ENCODE results near the gene CNDP2. TPM values are rescaled to one million over a fixed set of nuclear protein-coding genes. Genes with fewer than 3 reads are reported as not detected.

The CNDP2 gene
- total RNA-seq, 1 experiment from 2014 or later: 161 TPM

DNA sequence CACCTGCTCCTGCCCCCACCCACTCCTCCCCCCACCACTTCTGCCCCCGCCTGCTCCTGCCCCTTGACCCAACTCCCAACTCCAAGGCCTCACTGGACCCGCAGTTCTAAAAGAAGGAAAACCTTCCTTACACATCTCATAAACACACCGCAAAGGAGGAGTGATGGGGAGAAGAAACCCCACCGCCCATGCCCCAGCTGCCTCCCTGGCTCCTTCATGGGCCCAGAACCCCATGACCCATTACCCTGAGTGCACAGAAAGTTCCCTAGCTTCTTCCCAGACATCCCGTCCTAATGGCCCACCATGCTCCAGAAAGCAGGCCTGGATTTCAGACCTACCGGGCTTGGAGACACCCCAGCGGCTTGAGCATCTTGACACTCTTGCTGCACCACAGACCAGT lies 17.8 kb upstream of the CNDP2 start:
- ChIA-PET POLR2A (ENCODE audit: unreplicated experiment) (no interaction called here), CTCF (no interaction called here)
- TF ChIP-seq EZH2 (IDR thresholded peaks at IDR 0.05; ENCODE audit: low read depth): no peak
- TF ChIP-seq, protein P1, sequence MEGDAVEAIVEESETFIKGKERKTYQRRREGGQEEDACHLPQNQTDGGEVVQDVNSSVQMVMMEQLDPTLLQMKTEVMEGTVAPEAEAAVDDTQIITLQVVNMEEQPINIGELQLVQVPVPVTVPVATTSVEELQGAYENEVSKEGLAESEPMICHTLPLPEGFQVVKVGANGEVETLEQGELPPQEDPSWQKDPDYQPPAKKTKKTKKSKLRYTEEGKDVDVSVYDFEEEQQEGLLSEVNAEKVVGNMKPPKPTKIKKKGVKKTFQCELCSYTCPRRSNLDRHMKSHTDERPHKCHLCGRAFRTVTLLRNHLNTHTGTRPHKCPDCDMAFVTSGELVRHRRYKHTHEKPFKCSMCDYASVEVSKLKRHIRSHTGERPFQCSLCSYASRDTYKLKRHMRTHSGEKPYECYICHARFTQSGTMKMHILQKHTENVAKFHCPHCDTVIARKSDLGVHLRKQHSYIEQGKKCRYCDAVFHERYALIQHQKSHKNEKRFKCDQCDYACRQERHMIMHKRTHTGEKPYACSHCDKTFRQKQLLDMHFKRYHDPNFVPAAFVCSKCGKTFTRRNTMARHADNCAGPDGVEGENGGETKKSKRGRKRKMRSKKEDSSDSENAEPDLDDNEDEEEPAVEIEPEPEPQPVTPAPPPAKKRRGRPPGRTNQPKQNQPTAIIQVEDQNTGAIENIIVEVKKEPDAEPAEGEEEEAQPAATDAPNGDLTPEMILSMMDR (conservative IDR thresholded peaks at IDR 0.05): no peak
- DNase-seq: no peak
- intact Hi-C loops (cut with micrococcal nuclease; ENCODE audit: unreplicated experiment): no loop called here
- Histone ChIP-seq H4K20me1 (ENCODE audit: insufficient read depth) (no peaks in the 10 kb centered on the region), H3K79me2 (ENCODE audit: low read depth) (no peaks in the 10 kb centered on the region), H3K9me2 (ENCODE audit: insufficient read depth) (no peaks in the 10 kb centered on the region), H3K4me1 (replicated peaks; ENCODE audit: insufficient read depth) (no peaks in the 10 kb centered on the region), H3K4me2 (no peak overlapping the region), H3K4me3 (no peak overlapping the region), H2AFZ (no peak overlapping the region), H3F3A (ENCODE audit: insufficient read depth, low read depth) (no peaks in the 10 kb centered on the region), H3K27me3 (ENCODE audit: insufficient read depth, low read depth) (peaks cover 61% of the 10 kb centered on the region), H3K27ac (no peak overlapping the region), H3K36me3 (ENCODE audit: low read depth) (no peaks in the 10 kb centered on the region), H3K9me3 (ENCODE audit: insufficient read depth, low read depth) (no peaks in the 10 kb centered on the region; the same call in 1 of the 2 replicates)
- BruUV-seq (replicated peaks): no TSS peak

- H3K9me2 ChIP-seq (ENCODE audit: insufficient read depth): no peaks in the 10 kb centered on the region
- no peak overlapping the region for H3K4me3 ChIP-seq
- no peak overlapping the region for H3K4me2 ChIP-seq
- H3F3A ChIP-seq (ENCODE audit: insufficient read depth, low read depth): no peaks in the 10 kb centered on the region
- TF ChIP-seq, protein P1 (conservative IDR thresholded peaks at IDR 0.05): no peak
- TF ChIP-seq EZH2 (IDR thresholded peaks at IDR 0.05; ENCODE audit: low read depth): no peak
- no peak overlapping the region for H3K27ac ChIP-seq
- no peaks in the 10 kb centered on the region for H4K20me1 ChIP-seq (ENCODE audit: insufficient read depth)
- no peaks in the 10 kb centered on the region for H3K4me1 ChIP-seq (replicated peaks; ENCODE audit: insufficient read depth)
- intact Hi-C loops (cut with micrococcal nuclease; ENCODE audit: unreplicated experiment): no loop called here
- ChIA-PET CTCF (no interaction called here), POLR2A (ENCODE audit: unreplicated experiment) (no interaction called here)
- no peak overlapping the region for H2AFZ ChIP-seq
- H3K9me3 ChIP-seq (ENCODE audit: insufficient read depth, low read depth): no peaks in the 10 kb centered on the region; the same call in 1 of the 2 replicates
- H3K79me2 ChIP-seq (ENCODE audit: low read depth): no peaks in the 10 kb centered on the region
- no peak for DNase-seq
- no TSS peak for BruUV-seq (replicated peaks)
- H3K36me3 ChIP-seq (ENCODE audit: low read depth): no peaks in the 10 kb centered on the region
- H3K27me3 ChIP-seq (ENCODE audit: insufficient read depth, low read depth): peaks cover 61% of the 10 kb centered on the region
Measured at GRCh38 chr18:74478880-74479279, 17.3 kb upstream of the CNDP2 start.

DNA sequence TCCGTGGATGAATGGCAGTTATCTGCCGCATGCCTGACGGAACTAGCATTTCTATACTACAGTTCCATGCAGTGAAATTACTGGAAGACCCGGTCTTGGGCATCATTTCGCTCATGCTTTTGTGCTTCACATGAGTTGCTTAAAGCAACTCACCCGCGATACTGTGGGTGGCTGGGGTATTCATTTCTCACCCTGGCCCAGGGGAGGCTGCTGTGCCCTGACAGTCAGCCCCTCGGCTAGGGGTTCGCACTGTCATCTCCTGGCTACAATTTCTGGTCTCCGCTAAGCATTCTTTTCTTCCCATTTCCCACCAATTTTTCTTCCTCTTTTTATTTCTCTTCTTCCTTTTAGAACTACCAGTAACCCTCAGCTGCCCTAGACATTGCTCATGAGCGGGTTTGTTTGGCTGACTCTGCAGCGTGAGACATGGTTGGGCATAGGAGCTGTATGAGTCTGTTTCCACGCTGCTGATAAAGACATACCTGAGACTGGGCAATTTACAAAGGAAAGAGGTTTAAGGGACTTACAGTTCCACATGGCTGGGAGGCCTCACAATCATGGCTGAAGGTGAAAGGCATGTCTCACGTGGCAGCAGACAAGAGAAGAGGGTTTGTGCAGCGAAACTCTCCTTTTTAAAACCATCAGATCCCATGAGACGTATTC lies 16.5 kb upstream of the CNDP2 start:
- CTCF ChIA-PET: no interaction called here
- intact Hi-C loops (cut with micrococcal nuclease; ENCODE audit: unreplicated experiment): no loop called here

More for the DNA sequence above, 16.5 kb upstream of the CNDP2 start:
- H4K20me1 ChIP-seq (ENCODE audit: insufficient read depth): no peaks in the 10 kb centered on the region
- no peaks in the 10 kb centered on the region for H3K4me1 ChIP-seq (replicated peaks; ENCODE audit: insufficient read depth)
- H3K9me2 ChIP-seq (ENCODE audit: insufficient read depth): no peaks in the 10 kb centered on the region
- no peaks in the 10 kb centered on the region for H3F3A ChIP-seq (ENCODE audit: insufficient read depth, low read depth)
- no peak overlapping the region for H3K4me3 ChIP-seq
- TF ChIP-seq EZH2 (IDR thresholded peaks at IDR 0.05; ENCODE audit: low read depth): no peak
- H3K27ac ChIP-seq: no peak overlapping the region
- POLR2A ChIA-PET (ENCODE audit: unreplicated experiment): no interaction called here
- H3K9me3 ChIP-seq (ENCODE audit: insufficient read depth, low read depth): no peaks in the 10 kb centered on the region; the same call in 1 of the 2 replicates
- no TSS peak for BruUV-seq (replicated peaks)
- no peak for DNase-seq
- H3K36me3 ChIP-seq (ENCODE audit: low read depth): no peaks in the 10 kb centered on the region
- no peaks in the 10 kb centered on the region for H3K79me2 ChIP-seq (ENCODE audit: low read depth)
- H2AFZ ChIP-seq: no peak overlapping the region
- H3K4me2 ChIP-seq: no peak overlapping the region
- peaks cover 58% of the 10 kb centered on the region for H3K27me3 ChIP-seq (ENCODE audit: insufficient read depth, low read depth)
